ENCODE data around the gene CES2.

Gene CES2

GRCh38 chr16:66903544-66904427 lies 31.5 kb upstream of the CES2 start:
- DNase-seq (ENCODE audit: low read depth), result no peak

DNA sequence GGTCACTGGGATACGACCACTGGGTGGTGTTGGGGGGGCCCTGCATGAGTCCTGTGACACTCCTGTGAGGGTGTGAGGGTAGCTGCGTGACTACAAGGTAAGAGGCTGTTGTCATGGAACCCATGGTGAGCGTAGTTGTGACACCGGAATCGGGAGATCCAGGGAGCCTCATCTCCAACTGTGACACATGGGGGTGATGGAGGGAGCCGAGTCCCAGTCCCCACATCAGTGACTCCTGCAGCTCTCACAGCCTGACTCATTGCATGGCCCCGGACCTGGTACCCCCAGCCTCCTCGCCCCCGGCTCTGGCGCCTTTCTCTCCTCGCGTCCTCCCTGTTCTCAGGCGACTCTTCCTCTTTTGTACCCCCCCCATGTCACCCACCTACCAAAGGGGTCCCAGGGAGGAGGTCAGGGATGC lies 30.9 kb upstream of the CES2 start:
- DNase-seq (ENCODE audit: low read depth), result no peak

DNA sequence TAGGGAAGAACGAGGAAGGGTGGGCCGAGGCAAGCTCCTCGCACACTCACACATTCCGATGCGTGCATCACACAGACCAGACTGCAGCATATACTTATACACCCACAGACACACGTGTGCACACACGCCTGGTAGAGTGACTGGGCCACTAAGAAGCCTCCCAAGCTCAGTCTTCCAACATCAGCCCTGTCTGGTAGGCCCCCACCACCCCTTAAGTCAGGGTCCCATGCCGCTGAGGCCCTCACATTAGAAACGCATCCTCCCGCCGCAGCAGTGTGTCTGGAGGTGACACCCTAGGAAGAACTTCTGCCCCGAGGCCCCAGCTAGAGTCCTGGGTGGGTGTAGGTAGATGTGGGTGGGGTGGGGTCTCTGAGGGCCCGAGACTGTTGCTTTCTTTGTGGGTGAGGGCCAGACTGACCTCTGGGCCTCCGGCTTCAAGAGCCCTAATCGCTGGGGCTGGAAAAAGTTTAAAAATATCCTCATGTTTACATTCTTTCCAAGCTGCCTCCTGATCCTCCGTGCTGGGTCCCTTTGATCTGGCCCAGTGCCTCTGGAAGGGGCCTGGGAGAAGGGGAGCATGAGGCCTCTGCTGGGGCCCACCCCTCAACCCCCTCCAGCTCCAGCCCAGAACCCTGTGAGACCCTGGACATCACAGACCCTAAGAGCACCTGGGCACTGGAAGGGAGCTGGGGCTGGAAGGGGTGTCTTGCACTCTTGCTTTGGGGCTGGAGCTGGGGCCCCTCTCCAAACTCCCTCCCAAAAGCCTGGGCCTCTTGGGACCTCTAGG lies 30.3 kb upstream of the CES2 start:
- no peak for DNase-seq (ENCODE audit: low read depth)

GRCh38 chr16:66905633-66906539 lies 29.4 kb upstream of the CES2 start:
- no peak for DNase-seq (ENCODE audit: low read depth)

DNA sequence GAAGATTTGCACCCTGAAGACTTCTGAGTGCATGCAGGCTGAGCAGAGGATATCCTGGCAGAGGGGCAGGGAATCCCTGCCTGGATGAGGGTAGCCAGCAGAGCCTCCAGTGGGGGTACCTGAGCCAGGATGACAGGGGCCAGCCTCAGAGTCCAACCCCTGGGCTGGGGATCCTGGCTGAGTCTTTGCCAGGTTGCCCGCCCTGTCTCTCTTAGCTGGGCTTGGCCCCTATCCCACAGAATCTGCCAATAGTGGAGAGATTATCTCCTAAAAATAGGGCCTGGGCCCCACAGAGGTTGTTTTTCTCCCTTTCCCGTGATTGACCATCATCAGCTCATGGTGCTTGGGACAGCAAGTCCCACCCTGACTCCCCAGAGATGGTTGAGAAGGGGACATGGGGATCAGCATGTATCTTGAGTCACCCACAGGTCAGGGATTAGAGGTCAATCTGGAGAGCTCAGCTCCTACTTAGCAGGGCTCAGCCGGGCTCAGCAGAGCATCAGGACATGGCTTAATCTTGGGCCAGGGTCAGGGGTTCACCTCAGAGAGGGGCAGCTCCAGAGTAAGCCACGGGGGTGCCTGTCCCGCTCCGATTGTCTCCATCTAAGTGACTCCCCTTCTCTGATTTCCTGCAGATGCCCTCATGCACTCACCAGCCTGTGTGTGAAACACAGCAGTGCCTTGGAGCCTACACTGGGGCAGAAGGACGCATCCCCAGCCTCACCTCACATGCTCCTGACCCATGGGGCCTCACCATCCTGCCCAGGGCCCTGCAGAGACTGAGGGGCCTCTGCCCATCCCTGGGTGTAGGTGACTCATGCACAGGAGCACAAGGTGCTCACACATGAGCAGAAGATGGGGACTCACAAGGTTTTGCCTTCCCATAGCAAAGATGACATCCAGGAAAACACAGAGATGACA lies 28.1 kb upstream of the CES2 start:
- no peak for DNase-seq (ENCODE audit: low read depth)

DNA sequence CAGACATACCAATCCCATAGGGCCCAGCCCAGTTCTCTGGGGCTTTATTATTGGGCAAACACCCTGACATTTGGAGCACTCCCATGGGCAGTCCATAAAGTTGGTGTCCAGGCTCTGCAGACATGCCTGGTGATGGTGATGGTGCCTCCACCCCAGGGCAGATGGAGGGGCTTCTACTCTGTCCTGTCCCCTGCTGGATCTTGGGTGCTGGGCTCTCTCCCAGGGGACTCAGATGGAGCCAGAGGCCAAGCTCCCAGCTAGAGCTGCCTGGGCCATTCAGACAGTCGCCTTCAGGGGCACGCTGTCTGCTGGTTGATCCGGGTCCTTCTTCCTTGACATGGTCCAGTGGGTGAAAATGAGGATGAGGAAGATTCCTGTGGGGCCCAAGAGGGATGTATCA lies 27.2 kb upstream of the CES2 start:
- no peak for DNase-seq (ENCODE audit: low read depth)

- DNase-seq (ENCODE audit: low read depth), result no peak
These were observed 26.4 kb upstream of the CES2 start for GRCh38 chr16:66908762-66909559.

DNA sequence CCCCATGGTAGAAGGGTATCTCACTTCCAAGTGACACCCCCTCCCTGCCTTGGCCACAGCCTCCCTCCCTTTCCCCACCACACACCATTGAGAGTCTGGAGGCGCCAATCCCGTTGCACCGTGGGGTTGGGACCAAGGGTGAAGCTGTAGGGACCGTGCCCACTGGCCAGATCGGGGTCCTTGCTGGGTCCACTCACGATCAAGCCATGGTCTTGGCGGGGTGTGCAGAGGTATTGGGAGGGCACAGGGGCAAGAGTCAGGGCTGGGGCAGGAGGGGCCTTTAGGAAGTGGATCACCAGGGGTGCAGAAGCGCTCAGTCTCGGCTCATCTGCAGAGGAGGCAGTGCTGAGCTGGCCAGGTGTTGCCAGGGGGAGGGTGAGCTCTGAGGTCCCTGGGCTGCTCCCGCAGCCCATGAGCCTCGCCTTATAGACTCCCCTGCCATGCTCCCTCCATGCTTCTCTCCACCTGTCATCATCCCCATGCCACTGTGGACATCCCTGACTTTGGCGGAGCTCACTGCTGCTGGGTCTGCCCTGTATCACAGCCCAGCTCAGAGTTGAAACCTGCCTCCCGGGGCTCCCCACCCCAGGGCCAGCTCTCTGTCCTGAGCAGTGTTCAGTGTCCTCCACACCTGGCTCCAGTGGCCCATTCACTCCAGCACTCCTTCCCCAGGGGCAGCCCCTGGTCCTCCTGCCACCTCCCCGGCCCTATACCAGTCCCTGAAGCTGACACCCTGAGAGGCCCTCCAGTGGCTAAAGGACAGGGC lies 25.0 kb upstream of the CES2 start:
- DNase-seq (ENCODE audit: low read depth), result no peak

- no peak for DNase-seq (ENCODE audit: low read depth)
These were observed 24.2 kb upstream of the CES2 start for GRCh38 chr16:66911112-66911511.

GRCh38 chr16:66911801-66912200 lies 23.5 kb upstream of the CES2 start:
- no peak for DNase-seq (ENCODE audit: low read depth)

DNA sequence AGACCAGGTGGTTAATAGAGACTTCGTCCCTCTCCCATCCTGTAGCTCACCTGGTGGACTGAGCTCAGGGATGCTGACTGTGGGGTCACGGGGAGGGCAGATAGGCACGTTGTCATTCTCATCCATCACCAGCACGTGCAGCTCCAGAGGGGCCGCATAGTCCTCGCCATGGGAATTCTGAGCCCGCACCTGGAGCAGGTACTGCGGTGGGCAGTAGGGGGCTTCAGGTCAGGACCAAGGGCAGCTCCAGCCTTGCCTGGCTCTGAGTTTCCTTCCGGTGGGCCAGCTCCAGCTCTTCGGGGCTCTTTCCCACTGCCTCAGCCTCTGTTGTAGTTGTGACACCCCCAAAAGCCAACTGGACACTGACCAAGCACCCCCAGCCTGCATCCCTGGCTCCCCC lies 22.2 kb upstream of the CES2 start:
- no peak for DNase-seq (ENCODE audit: low read depth)

- DNase-seq (ENCODE audit: low read depth), result no peak
These were observed 21.6 kb upstream of the CES2 start for GRCh38 chr16:66913711-66914110.

DNA sequence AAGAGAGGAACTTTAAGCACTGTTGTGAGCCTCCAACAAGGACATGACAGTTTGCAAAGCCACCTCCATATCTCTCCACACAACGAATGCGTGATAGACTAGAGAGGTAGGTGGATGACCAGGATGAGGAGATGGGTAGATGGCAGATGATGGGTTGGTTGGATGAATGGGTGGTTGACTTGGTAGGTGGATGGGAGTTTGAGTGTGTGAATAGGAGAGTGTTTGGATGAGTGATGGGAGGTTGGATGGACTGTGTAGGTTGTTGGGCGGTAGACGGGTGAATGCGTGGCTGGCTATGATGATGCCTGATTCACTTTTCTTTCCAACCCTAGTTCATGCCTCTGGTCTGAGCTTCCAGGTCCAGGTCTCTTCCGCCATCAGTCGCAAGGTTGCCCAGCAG lies 20.8 kb upstream of the CES2 start:
- no peak for DNase-seq (ENCODE audit: low read depth)

- no peak for DNase-seq (ENCODE audit: low read depth)
These were observed 20.3 kb upstream of the CES2 start for GRCh38 chr16:66915041-66915440.

DNA sequence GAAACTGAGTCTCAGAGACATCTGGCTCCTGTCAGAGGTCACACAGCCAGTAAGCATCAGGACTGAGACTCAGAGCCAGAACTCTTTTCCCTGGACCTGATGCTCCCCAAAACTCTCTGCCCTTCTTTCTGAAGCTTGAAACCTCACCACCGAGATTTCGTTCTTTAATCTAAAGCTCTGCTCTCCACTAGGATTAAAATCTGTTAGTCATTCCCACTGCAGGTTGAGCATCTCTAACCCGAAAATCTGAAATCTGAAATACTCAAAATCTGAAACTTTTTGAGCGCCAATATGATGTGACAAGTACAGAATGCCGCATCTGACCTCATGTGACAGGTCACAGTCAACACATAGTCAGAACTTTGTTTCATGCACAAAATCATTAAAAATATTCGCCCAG lies 18.8 kb upstream of the CES2 start:
- DNase-seq (ENCODE audit: low read depth), result no peak

GRCh38 chr16:66917741-66918140 lies 17.6 kb upstream of the CES2 start:
- no peak for DNase-seq (ENCODE audit: low read depth)

DNA sequence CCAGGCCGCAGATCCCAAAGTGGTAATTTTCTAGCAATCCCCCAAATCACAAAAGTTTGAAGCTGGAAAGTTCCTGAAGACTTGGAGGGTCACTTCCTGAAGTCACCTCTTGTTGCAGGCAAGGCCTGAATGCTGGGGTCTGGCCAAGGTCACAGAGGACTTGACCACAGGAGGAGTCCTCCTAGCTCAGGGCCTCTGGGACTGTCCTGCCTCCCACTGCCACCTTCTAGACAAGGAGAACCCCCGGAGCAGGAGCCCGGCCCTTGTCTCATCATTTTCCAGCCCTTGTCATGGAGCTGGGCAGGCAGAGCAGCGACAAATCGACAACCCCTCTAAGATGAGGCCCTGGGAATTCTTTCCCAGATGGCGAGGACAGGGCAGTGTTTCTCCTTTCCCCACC lies 17.0 kb upstream of the CES2 start:
- no peak for DNase-seq (ENCODE audit: low read depth)

DNA sequence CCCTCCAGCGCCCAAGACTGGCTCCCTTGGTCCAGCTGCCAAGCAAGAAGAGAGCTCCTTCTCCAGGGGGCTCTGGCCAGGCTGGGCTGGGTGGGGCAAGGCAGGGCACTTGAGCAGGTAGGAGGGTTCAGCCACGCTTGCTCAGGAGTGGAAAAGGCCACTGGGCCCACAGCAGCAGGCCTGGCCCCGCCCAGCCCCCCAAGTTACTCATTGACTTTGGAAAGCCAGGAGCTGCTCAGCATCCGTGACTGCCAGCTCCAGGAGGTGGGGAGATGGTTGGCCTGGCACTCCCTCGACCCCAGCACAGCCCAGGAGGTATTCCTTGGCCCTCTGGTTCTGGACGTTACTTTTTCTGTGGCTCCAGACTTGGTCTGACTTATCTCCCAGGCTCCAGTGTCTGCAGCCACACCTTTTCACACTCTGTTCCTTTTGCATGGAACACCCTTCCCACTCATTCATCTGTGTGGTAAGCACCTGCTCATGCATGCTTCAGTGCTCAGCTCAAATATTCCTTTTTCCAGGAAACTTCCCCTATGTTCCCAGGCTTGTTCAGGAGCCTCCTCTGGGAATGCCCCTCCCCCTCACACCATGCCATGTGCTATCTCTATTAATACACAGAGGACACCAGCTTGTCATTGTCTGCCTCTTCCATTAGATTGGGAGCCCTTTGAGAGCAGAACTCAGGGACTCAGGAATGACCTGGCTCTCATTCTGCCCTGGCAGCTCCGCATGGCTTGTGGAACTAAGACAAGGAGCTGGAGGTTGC lies 16.3 kb upstream of the CES2 start, which contains the start of gene CDH16:
CDH16 (minus strand) TSS at position 83 of the 766 bp plus-strand sequence. CDS start 820 bp downstream, outside the sequence.
- DNase-seq (ENCODE audit: low read depth), result no peak
